ENCODE measurements around the gene PRKCQ.

- no peak for TF ChIP-seq CTCF (IDR thresholded peaks at IDR 0.05)
- no peak for TF ChIP-seq POLR2A (IDR thresholded peaks at IDR 0.05)
Observed at GRCh38 chr10:6418167-6418566, 161.9 kb downstream of the PRKCQ start.

All from body of pancreas (tissue), 4 donors.